ENCODE measurements around the gene RNF166. TPM values are rescaled to one million over a fixed set of nuclear protein-coding genes. Genes with fewer than 3 reads are reported as not detected.

RNF166 gene
- total RNA-seq, 3 donors from 2014 or later (not counting 1 experiment from before 2014, with no cell fraction given), result 459 to 712 (median 501) TPM

DNA sequence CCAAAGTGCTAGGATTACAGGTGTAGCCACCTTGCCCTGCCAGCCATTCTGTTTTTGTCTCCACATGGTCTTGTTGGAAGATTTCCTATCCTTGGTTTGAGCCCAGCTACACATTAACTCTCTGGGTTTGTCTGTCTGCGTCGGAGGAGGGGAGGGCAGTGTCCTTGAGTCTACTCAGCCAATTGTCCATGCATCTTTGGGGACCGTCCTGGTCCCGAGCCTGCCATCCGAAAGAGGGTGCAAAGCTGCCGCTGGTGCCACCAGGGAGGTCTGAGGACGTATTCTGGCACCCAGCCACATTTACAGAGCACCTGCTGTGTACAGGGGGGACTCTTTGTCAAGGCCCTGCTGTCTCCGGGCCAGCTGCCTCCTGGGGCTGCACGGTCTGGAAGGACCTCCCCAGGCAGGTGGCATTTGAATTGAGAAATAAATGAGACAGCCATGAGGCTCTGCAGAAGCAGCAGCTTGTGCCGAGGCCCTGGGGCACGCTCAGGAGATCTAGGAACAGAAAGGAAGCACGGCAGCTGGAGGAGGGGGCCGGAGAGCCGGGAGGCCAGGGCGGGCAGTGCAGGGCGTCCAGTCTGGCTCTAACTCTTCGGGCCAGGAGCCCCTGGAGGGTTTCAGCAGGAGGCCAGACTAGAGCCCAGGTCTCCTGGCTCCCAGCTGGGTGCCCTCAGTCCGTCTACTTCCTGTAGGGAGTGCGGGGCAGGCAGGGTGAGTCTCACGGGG lies 56.8 kb downstream of the RNF166 start:
- Mint-ChIP-seq H3K4me3 (peak overlapping the region; percentile 95), H3K9me3 (no peaks in the 10 kb centered on the region), H3K4me1 (peaks cover 46 to 74% of the 10 kb centered on the region in 2 donors), H3K27me3 (ENCODE audit: low read depth in 2 of 2) (no peaks in the 10 kb centered on the region), H3K27ac (peak overlapping the region; percentile 96 to 99), H3K36me3 (no peaks in the 10 kb centered on the region)
- intact Hi-C loops (cut with micrococcal nuclease), result no loop called here
- 77% methylated on average over 20 of the region's 20 CpGs for WGBS (ENCODE audit: insufficient coverage)
- peaks cover 88% of the 10 kb centered on the region for H3K4me1 ChIP-seq (ENCODE audit: control insufficient read depth, insufficient read depth, low read length)
- peak overlapping the region; percentile 87 for H3K4me3 ChIP-seq (ENCODE audit: low read length)
- DNase-seq (no peak), ATAC-seq (no peak)
- H3K27ac ChIP-seq (ENCODE audit: low read length), result peak overlapping the region; percentile 99
- TF ChIP-seq CTCF (IDR thresholded peaks at IDR 0.05), result no peak
- H3K9me3 ChIP-seq (ENCODE audit: control insufficient read depth, insufficient read depth, low read length), result no peaks in the 10 kb centered on the region
- no peaks in the 10 kb centered on the region for H3K27me3 ChIP-seq (ENCODE audit: control insufficient read depth, insufficient read depth, low read length)
- peaks cover 38% of the 10 kb centered on the region for H3K36me3 ChIP-seq (ENCODE audit: control insufficient read depth, insufficient read depth, low read length)

DNA sequence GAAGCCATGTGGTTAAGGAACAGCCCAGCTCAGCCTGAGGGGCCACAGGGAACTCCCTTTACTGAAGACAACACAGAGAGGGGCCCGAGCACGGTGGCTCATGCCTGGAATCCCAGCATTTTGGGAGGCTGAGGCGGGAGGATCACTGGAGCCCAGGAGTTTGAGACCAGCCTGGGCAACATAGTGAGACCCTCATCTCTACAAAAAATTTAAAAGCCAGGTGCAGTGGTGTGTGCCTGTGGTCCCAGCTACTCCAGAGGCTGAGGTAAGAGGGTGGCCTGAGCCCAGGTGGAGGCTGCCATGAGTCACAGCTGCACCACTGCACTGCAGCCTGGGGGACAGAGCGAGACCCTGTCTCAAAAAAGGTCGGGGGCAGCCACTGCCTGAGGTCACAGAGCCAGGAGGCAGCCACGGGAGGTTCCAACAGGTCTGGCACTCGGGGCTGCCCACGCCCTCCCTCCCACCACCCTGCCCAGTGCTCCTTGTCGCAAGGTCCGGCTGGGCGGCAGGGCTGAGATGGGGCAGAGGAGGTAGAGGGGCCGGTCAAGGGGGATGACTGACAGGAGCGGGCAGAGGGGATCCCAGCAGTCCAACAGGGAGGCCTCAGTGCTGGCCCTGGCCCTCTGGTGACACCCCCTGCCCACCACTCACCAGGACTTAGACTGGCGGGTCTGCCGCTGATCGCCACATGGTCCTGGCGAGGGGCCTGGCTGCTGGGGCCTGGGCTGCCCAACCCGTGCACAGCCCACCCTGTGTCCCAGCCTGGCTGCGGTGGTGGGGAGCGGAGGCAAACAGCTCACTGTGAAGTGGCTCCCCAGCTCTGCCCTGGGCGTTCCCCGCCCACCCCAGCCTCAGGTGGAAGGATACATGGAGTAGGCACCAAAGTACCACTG lies 58.8 kb downstream of the RNF166 start:
- WGBS (ENCODE audit: insufficient coverage), result 94% methylated on average over 22 of the region's 22 CpGs
- ATAC-seq (no peak), DNase-seq (no peak)
- intact Hi-C loops (cut with micrococcal nuclease), result no loop called here
- H3K4me1 Mint-ChIP-seq, result peaks cover 34 to 65% of the 10 kb centered on the region in 2 donors
- H3K4me1 ChIP-seq (ENCODE audit: control insufficient read depth, insufficient read depth, low read length), result peaks cover 74% of the 10 kb centered on the region
- H3K27ac ChIP-seq (ENCODE audit: low read length), result peak overlapping the region; percentile 41
- no peaks in the 10 kb centered on the region for H3K27me3 ChIP-seq (ENCODE audit: control insufficient read depth, insufficient read depth, low read length)
- H3K9me3 Mint-ChIP-seq, result no peaks in the 10 kb centered on the region
- H3K36me3 Mint-ChIP-seq, result no peaks in the 10 kb centered on the region
- peak overlapping the region; percentile 31 for H3K4me3 Mint-ChIP-seq
- H3K27ac Mint-ChIP-seq, result peak overlapping the region in 1 of 2 donors; percentile 73
- H3K9me3 ChIP-seq (ENCODE audit: control insufficient read depth, insufficient read depth, low read length), result no peaks in the 10 kb centered on the region
- H3K36me3 ChIP-seq (ENCODE audit: control insufficient read depth, insufficient read depth, low read length), result peaks cover 53% of the 10 kb centered on the region
- H3K4me3 ChIP-seq (ENCODE audit: low read length), result no peak overlapping the region
- no peak for TF ChIP-seq CTCF (IDR thresholded peaks at IDR 0.05)
- no peaks in the 10 kb centered on the region for H3K27me3 Mint-ChIP-seq (ENCODE audit: low read depth in 2 of 2)

Other genes starting within 250 kb of the RNF166 start
- gene ZC3H18, start 136.0 kb downstream of the RNF166 start, total RNA-seq, result 100 to 1,000 TPM; 125 to 130 (median 126) TPM
- 1 to 10 TPM in 2 of 3 donors, under 1 TPM in 1; 0.61 to 3.0 (median 1.2) TPM for gene IL17C, start 67.8 kb downstream of the RNF166 start, total RNA-seq
- gene CYBA, start 55.4 kb downstream of the RNF166 start, total RNA-seq, result 1,000 to 10,000 TPM; 1,001 to 1,351 (median 1,051) TPM
- gene MVD, start 43.3 kb downstream of the RNF166 start, total RNA-seq, result 100 to 1,000 TPM; 176 to 271 (median 185) TPM
- gene SNAI3, start 19.9 kb downstream of the RNF166 start, total RNA-seq, result 1 to 10 TPM; 8.2 to 9.2 (median 8.4) TPM
- 10 to 100 TPM; 36.6 to 43.3 (median 39.9) TPM for gene CTU2, start 95 bp upstream of the RNF166 start, total RNA-seq
- gene PIEZO1, start 78.8 kb upstream of the RNF166 start, total RNA-seq, result 100 to 1,000 TPM; 172 to 197 (median 183) TPM
- 1 to 10 TPM; 2.2 to 3.8 (median 2.6) TPM for gene CDT1, start 97.4 kb upstream of the RNF166 start, total RNA-seq
- 100 to 1,000 TPM; 118 to 123 (median 120) TPM for gene APRT, start 105.5 kb upstream of the RNF166 start, total RNA-seq
- 10 to 100 TPM; 58.1 to 75.8 (median 65.7) TPM for gene GALNS, start 150.5 kb upstream of the RNF166 start, total RNA-seq
- 10 to 100 TPM; 31.9 to 39.0 (median 36.2) TPM for gene TRAPPC2L, start 150.7 kb upstream of the RNF166 start, total RNA-seq
- gene PABPN1L, start 160.3 kb upstream of the RNF166 start, total RNA-seq, result under 1 TPM in 1 of 3 donors, not detected in 2; 0.43 TPM